GM18951 (cell line): ENCODE data around the gene AOPEP.

Experiments
- POLR2A ChIP-seq: IDR thresholded peaks from 4 replicates; pipeline ENCODE4 v1.6.1; 2011; ENCODE audit warnings: mild to moderate bottlenecking; ENCODE audit not compliant: insufficient read length, insufficient read depth; ENCODE audit errors: extremely low read depth
- in situ Hi-C: fragments of 300-500 bp; cut with MboI; formaldehyde crosslinking; loops from one replicate; pipeline ENCODE4 v1.12.0; 2022; ENCODE audit warnings: low sequenced_read_pairs, mixed read lengths, inconsistent platforms; ENCODE audit not compliant: unreplicated experiment

The AOPEP gene

DNA sequence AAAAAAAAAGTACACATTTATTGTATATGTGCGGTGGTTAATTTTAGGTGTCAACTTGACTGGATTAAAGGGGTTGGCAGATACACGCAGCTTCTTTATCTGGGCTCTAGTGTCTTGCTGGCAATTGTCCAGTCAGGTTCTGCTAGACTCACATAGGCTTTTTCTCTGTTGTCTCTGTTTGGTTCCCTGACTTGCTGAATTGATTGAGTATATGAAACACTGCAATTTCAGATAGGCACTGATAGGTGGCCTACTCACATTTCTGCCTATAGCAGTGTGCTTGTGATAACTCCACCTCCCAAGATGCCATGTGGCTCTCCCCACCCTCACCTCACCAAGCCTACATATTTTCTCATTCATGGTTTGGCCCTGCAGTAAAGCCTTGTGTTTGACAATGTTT is 52.5 kb downstream of the AOPEP start:
- in situ Hi-C loops = no loop called here
- no peak for TF ChIP-seq POLR2A

DNA sequence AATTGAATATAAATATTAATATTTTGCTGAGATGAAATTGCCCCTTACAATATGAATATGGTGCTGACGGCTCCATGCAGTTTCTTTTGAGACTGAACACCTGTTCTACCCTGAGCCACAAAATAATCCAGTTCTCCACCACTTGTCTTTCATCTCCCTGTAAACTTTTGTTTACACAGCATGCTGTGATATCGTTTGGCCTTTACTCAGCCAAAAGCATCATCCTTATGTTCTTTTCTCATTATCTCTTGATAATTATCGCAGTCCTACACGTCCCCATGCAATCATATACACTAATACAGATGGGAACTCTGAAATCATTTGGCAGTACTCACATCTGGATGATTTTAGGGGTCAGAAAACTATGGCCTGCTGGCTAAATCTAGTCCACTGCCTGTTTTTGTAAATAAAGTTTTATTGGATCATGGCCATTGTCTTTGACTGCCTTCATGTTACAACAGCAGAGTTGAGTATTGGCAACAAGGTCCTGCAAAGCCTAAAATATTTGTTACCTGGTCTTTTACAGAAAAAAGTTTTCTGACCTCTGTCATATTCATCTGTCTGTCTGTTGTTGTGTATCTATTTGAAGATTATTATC is 53.3 kb downstream of the AOPEP start:
- in situ Hi-C loops = no loop called here
- TF ChIP-seq POLR2A = no peak

DNA sequence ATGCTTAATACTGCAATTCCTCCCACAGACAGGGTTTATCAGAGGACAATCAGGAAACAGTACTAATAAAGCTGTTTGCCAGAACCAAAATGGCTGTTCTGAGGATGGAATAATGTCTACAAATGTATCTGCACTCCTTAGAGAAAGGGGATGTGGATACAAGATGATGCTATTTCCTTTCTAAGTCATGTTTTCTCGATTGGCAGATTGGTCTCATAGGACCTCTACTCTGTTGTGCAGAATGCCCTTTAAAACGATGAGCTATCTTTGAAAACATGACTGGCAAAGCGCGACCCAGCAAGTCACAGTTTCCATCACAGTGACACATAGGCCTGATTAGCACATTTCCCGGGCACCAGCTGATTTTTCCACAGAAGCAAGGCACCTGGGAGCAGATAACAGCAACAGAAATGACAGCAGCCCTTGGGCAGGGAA is 54.0 kb downstream of the AOPEP start:
- no peak for TF ChIP-seq POLR2A
- in situ Hi-C loops = no loop called here

DNA sequence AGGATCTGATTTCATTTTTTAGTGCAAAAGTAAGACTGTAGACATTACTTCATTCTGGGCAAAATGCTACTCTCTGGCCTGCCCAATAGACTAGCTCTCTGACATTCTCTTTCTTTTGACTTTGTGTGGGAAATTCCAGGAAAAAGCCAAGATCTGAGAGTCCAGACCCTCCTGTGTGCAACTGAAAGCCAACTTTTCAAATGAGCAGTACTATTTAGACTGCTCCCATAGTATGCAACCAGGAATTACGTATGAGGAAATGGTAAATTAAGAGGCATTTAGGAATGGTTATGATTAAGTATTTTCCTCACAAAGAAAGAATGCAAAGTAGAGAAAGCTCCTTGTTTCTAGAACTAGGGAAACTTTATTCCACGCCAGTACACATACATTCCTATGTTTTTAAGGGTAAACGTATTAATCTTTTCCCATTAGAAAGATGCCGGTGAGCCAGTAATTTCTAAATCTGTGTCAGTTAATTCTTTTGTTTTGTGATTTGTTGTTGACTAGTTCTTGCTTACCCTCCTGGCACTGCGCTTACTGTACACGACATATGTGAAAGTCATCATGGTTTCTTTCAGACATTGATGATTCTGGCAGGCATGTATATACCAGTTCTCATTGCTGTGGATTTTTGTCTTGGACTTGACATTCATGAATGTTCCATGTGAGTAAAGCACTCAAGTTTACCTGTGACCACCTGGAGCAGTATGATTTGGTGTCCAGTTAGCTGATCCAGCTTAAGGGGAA is 56.0 kb downstream of the AOPEP start:
- in situ Hi-C loops = no loop called here
- TF ChIP-seq POLR2A = no peak

DNA sequence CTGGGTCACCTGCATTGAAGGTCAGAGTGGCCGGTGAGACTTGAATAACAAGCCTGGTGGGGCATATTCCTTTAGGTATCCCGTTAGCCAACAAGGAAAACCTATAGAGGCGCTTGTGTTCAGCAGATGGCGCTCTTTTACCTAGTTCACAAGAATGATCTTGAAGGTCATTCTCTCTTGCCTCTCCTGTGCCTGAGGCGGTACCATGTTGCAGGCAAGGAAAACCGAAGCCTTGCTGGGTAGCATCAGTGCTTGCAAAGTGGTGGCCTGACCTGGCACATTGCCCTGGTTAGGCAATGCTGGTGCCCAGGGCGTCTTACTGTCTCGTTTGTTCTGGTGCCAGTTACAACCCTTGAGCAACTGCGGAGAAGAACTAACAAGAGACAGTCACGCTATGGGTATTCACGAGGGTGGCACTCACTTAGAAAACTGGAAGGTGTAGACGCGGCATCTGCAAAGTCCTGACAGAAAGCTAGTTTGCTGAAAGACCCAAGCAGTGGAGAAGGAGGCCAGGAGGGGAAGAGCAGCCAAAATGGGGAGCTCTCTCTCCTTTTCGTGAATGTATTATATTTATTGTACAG is 56.7 kb downstream of the AOPEP start:
- TF ChIP-seq POLR2A = no peak
- in situ Hi-C loops = no loop called here

DNA sequence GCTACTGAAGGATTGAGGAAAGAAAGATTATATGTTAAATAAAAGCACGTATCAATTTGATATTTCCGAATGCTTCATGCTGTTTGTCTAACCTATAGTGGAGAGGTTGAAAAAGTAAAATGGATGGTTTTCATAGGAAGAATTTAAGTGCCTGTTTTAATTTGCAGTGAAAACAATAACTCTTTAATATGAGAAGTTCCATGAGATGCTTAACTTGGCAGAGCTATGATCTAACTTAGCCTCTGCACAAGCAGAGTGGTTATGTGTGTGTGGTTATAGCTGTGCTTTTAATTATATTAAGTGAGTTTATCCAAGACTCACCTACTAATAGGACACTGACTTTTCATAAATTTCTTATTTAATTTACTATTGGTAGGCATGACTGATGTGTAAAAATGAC is 57.4 kb downstream of the AOPEP start:
- in situ Hi-C loops = no loop called here
- no peak for TF ChIP-seq POLR2A

DNA sequence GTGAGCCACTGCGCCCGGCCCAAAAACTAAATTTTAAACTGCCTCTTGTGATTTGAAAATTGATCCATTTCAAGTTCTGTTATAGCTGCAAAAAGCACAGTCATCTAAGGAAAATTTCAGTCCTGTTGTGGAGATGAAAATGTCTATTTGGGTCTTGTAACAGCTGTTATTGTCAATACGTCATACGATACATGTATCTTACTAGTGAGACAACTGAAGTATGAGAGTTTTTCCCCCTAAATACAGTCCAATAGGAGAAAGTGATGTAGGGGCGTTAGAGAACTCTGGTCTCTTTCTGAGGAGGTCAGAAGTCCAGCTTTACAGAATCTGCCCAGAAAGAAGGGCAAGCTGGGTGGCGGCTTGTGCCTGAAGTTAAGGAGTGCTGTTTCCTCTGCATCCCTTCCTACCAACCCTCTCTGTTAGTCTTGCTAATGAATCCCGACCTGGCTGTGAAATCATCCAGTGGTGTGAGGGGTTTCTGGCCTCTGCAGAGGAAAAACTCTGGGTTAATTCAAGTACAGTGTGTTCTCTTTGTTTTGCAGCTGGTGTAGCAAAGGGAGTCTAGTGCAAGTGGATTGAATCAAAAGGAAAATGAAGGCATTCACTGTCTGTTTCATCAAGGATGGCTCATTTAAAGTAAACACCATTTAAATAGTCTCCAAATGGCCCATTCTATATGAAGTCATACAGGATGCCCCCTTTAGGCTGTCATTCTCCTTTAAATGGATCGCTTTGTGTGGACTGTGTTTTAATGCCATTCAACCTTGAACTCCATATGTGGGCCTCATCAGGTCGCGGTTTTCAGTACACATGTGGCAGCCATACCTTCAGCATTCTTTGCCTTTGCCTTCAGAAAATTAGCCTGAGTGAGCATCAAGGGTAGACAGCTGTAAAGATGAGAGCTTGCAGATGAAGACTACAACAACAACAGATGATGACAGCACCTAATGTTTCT is 59.0 kb downstream of the AOPEP start:
- in situ Hi-C loops = no loop called here
- TF ChIP-seq POLR2A = no peak

DNA sequence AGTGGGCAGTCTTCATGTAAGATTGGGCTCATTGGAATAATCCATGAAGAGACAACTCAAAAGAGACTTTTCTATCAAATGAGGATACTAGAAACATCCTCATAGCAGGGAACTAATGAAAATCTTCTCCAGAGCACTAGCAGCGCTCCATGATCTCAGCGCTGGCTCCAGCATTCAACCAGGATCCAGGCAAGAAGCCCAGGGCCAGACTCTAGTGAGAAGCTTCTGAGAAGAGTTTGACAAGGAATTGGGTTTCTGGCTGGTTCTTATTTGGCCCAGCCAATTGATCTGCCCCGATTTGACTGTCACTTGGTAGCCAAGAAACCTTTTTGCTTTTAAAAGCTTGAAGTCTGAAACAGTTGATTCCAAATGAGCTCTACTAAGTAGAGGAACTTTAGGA is 60.1 kb downstream of the AOPEP start:
- in situ Hi-C loops = no loop called here

DNA sequence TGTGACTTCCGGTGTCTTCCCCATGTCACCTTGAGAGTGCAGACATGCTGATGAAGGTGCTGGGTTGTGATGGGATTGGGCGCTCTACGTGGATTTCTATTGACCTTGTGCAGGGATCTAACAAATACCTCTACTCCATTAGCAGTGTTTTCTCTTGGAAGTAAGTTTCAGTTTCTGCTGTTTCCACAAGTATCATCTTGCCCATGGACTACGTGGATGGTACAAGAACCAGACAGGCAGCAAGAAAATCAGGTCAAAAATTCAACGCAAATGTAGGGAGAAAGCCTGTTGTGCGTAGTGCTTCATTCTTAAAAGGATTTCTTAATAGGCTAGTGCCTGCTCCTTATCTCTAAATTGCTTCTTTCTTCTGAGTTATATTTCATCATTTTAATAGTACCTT is 60.8 kb downstream of the AOPEP start:
- TF ChIP-seq POLR2A = no peak
- in situ Hi-C loops = no loop called here

More for the DNA sequence above, 60.1 kb downstream of the AOPEP start:
- TF ChIP-seq POLR2A = no peak

DNA sequence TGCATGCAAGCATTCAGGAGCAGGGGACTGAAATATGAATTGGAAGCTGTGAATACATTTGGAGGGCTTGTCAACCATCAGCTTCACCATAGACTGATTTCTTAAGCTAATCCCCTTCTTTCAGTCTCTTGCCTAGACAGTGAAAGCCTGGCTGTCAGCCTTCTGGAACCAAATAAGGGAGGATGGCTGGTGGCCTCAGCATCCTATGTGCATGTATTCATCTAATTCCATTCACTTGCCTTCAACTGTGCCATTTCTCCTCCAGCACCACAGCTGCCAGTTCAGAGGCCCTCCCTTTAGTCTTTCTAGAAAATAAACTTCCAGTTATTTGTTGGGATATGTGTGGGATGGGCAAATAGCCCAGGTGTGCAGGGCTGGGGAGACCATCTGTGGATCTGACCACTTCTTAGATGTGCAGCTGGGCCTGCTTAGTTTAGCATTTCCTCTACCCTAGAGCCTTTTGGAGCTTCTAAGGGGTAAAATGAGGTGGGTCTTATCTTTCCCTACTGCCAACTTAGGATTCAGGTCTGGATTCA is 62.1 kb downstream of the AOPEP start:
- in situ Hi-C loops = no loop called here
- TF ChIP-seq POLR2A = no peak

DNA sequence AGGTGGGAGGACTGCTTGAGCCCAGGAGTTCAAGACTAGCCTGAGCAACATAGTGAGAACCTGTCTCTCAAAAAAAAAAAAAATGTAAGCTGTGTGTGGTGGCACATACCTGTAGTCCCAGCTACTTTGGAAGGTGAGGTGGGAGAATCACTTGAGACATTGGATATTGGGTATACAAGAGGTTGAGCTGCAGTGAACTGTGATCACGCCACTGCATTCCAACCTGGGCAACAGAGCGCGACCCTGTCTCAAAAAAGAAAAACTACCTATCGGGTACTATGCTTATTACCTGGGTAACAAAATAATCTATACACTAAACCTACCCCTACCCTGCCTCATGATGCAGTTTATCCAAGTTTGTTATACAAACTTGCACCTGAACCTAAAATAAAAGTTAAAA is 64.9 kb downstream of the AOPEP start:
- no peak for TF ChIP-seq POLR2A
- in situ Hi-C loops = no loop called here

DNA sequence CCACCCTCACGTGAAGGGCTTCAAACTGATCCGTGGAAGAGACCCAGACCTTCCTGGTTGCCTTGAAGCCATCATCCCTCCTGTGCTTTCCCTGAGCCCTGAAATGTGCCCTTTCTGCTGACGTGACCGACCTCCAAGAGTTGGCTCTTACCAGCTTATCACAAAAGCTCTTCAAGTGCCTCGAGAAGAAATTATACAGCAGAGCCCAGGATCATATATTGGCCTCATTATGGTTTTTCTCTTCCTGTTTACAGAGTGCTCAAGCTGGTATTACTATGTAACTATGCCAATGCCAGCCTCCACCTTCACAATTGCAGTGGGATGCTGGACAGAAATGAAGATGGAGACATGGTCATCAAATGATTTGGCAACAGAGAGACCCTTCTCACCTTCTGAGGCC is 66.0 kb downstream of the AOPEP start:
- in situ Hi-C loops = no loop called here
- TF ChIP-seq POLR2A = no peak
